Measurements from ENCODE around the gene SLC6A4.
"Not testable (repeated sequence)": the region's sequence is repeated elsewhere in the genome, so short reads cannot be mapped to it uniquely, and the experiment has no call there.

SLC6A4 gene

DNA sequence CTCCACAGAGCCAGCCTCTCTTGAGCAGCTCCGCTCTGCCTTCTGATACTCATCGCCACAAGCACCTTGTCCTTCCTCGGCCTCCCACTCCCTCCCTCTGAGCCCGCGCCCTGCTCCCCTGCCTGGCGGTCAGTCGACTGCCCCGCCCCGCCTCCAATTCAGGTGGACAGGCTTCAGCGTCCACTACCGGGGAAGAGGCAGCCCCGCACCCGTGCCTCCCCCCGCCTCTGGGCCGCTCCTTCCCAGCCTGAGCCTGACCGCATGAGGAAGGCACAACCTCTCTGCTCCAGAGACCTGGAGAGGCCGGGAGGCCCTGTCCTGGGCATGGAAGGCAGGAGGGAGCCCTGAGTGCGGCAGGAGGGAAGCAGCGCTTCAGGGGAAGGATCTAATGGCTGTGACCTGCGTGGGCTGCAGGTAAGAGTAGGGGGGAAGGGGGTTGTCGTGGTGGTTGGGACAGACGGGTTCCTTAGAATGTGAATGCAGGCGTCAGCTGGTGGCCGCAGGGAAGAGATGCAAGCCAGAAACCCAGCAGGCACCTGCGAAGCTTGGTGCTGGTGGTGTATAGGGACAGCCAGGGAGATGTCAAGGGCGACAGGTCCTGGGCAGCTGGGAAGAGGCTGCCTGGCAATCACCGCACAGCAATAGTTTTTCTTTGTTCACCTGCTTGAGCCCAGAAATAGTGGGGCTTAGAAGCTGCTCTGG, 3.0 kb upstream of the SLC6A4 start:
- DNase-seq (ENCODE audit: low spot score): no peak

DNA sequence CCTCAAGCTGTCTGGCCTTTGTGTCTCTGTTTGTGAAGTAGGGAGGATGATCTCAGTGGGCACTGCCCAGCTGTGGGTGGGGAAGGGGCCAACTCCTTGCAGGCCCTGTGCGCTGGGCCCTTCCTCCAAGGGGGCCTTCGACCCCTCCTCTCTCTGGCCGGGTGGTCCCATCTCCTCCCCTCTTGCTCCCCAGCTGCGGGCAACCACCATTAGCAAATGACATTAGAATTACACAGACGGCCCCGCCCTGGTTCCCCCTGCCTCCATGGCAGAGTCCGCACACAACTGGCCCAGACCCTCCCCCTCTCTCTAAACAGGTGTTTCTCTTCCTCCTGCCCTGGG, 2.5 kb upstream of the SLC6A4 start:
- DNase-seq (ENCODE audit: low spot score): no peak

GRCh38 chr17:30237296-30238002, 2.0 kb upstream of the SLC6A4 start:
- DNase-seq (ENCODE audit: low spot score): no peak

GRCh38 chr17:30236766-30237165, 1.3 kb upstream of the SLC6A4 start:
- DNase-seq (ENCODE audit: low spot score): peak; percentile 92

- DNase-seq (ENCODE audit: low spot score): no peak
Measured at GRCh38 chr17:30236297-30236624, 764 bp upstream of the SLC6A4 start.

DNA sequence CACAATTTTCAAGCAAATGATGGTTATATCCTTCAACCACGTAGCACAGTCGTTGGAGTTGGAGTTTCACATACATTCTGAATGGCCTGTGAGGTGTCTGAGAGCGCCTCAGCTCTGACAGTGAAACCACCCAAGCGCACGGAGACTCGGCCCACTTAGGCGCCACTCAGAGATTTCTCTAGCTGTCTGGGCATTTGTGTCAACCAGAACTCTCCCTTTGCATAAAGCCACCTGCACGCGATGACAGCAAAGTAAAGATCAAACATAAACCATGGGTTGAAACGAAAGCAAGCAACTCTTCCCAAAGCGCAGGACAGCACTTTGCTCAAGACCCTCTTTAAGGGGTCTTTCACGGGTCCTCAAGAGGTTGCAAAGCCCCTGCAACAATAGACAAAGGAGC, 533 bp downstream of the SLC6A4 start:
- DNase-seq (ENCODE audit: low spot score): no peak

- DNase-seq (ENCODE audit: low spot score): no peak
Measured at GRCh38 chr17:30234296-30234695, 1.2 kb downstream of the SLC6A4 start.

GRCh38 chr17:30232824-30233427, 2.6 kb downstream of the SLC6A4 start:
- DNase-seq (ENCODE audit: low spot score): no peak

- DNase-seq (ENCODE audit: low spot score): no peak
Measured at GRCh38 chr17:30232015-30232823, 3.3 kb downstream of the SLC6A4 start.

- DNase-seq (ENCODE audit: low spot score): no peak
Measured at GRCh38 chr17:30230596-30231125, 4.8 kb downstream of the SLC6A4 start.

DNA sequence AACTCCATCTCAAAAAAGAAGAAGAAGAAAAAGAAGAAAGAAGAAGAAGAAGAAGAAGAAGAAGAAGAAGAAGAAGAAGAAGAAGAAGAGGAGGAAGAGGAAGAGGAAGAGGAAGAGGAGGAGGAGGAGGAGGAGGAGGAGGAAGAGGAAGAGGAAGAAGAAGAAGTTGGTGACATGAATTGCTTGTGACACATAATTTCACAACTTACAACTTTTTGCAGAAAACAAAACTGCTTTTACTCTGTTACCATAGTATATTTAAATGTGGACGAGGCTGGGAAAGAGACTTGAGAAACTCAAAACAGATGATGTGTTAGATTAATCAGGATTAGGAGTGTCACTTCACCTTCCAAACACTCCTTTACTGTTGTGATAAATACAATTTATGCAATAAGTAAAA, 5.5 kb downstream of the SLC6A4 start:
- DNase-seq (ENCODE audit: low spot score): not testable (repeated sequence)

DNA sequence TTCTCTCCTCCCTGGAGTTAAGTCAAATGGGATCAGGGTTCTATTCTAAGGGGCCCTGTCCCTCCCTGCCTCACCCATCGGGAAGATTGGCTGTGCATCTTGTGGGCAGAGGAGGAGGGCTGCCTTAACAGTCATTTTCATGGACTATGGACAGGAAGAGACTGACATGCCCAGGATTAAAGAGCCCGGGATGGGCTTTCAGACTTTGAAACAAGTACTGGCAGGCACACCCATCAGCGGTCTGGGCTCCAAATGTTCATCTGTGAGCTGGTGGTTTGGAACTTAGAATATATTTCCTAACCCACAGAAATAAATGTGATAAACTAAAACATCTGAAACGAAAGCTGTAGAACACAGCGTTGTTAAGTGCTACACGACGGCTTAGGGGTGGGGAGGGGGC, 6.5 kb downstream of the SLC6A4 start:
- DNase-seq (ENCODE audit: low spot score): no peak

- DNase-seq (ENCODE audit: low spot score): no peak
Measured at GRCh38 chr17:30228011-30228410, 7.5 kb downstream of the SLC6A4 start.

GRCh38 chr17:30226878-30227277, 8.6 kb downstream of the SLC6A4 start:
- DNase-seq (ENCODE audit: low spot score): no peak

DNA sequence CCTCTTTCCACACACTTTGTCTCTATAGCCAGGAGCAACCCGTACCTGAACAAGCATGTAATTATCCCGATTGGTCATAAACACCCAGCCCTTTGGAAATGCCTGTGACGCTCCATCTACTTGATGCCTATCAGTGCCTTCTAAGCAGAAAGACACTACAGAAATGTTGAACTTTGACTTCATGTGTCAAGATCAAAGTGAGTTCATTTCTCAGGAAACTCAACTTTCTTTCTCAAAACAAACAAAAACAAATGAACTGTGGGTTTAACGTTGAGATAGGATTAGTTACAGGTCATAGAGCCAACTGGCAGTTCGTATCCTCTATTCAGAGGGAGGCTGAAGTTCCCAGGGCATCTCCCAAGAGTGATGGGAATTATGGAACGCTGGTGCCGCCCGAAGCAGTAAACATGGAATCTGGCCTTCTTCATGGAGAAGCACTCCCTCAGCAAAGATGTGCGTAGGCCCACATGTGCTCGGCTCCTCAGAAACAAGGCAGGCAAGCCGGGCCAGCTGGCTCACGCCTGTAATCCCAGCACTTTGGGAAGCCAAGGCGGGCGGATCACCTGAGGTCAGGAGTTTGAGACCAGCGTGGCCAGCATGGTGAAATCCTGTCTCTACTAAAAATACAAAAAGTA, 9.5 kb downstream of the SLC6A4 start:
- peak; percentile 61 for DNase-seq (ENCODE audit: low spot score)

DNA sequence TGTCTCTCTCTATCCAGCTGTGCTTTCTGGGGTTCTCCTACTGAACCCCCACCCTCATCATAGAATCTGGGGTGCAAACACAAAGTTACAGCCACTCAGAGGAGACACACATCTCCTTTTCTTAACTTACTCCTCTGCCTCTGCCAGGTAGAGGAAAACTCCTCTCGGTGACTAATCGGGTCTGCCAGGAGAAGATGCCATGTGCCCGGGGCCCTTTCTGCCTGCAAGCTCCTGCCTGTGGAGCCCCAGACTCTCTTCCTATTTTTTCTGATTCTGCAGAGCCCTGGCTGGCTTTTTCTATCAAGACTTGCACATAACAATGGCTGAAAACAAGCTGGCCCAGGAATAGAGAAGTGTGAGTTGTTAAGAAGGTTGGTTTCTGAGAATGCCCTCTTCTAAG, 10.4 kb downstream of the SLC6A4 start:
- no peak for DNase-seq (ENCODE audit: low spot score)

DNA sequence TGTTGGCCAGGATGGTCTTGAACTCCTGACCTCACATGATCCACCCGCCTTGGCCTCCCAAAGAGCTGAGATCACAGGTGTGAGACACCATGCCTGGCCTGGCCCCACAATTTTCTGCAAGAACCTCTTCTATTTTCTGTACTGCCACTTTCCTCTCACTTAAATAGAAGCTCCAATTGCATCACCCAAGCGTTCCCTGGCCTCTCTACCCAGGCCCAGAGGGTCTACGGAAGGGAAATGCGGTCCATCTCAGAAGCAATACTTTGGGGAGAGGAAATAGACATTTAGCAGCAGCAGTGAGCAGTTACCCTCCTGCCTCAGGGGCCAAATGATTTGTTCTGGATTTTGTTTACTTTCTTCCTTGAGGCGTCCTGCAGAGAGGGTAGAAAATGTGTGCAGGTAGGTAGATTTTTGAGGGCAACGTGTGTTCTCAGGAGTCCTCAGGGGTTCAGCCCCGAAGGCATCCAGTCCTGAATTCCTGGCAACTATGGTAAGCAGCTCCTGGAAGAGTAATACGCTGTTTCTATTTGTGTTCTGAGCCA, 11.0 kb downstream of the SLC6A4 start:
- DNase-seq (ENCODE audit: low spot score): no peak

GRCh38 chr17:30222721-30223175, 12.7 kb downstream of the SLC6A4 start:
- peak; percentile 47 for DNase-seq (ENCODE audit: low spot score)

GRCh38 chr17:30222251-30222650, 13.2 kb downstream of the SLC6A4 start:
- DNase-seq (ENCODE audit: low spot score): no peak

DNA sequence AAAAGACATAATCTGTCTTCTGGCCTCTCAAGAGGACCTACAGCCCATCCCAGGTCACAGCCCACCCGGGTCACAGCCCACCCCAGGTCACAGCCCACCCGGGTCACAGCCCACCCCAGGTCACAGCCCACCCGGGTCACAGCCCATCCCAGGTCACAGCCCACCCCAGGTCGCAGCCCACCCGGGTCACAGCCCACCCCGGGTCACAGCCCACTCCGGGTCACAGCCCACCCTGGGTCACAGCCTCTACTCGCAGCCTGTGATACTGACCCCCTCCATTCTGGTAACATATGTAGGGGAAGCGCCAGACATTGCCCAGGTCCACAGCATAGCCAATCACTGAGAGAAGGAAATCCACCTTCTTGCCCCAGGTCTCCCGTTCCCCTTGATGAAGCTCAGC, 14.2 kb downstream of the SLC6A4 start:
- no peak for DNase-seq (ENCODE audit: low spot score)

- no peak for DNase-seq (ENCODE audit: low spot score)
Measured at GRCh38 chr17:30220414-30220813, 15.1 kb downstream of the SLC6A4 start.

DNA sequence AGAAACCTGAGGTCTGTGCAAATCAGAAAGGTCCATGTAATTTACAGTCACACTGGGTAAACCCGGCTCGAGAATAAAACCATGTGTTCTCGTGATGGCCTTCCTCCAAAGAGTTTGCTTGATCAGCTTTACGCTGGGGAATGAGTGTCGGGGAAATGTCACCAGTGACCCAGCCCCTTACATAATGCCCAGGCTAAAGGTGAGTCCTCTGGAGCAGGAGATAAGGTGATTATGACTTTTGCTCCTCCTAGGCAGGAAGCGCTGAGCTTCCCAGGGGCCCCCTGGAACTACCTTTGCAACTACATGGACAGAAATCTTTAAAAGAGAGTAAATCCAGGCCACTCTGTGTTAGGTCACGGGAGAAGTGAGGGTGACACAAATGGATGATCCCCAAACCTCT, 15.7 kb downstream of the SLC6A4 start:
- no peak for DNase-seq (ENCODE audit: low spot score)

Measured in HuH-7.5 (cell line).